ENCODE measurements around the gene PNPLA8. TPM values are rescaled to one million over a fixed set of nuclear protein-coding genes. Genes with fewer than 3 reads are reported as not detected.

Gene PNPLA8
- total and polyA plus RNA-seq, 2 donors (not counting 1 experiment from before 2014, with no cell fraction given), result 12.3 to 57.3 TPM

GRCh38 chr7:108533712-108534111 is 7.8 kb upstream of the PNPLA8 start:
- Histone ChIP-seq H3K4me1 (ENCODE audit: control insufficient read depth in 2 of 2, insufficient read depth in 2 of 2, low read length in 2 of 2) (peaks cover 11 to 13% of the 10 kb centered on the region in 2 donors), H2AFZ (ENCODE audit: insufficient read depth, low read depth, low read length, poor library complexity, severe bottlenecking) (no peak overlapping the region), H3K27me3 (replicated peaks in 1 of 4; ENCODE audit: control extremely low read depth in 1 of 4, control insufficient read depth in 3 of 4, insufficient read depth in 4 of 4, low read length in 3 of 4) (no peaks in the 10 kb centered on the region), H4K20me1 (ENCODE audit: control insufficient read depth, insufficient read depth, low read length, poor library complexity, severe bottlenecking) (no peaks in the 10 kb centered on the region), H3K27ac (ENCODE audit: low read length in 2 of 2) (no peak overlapping the region), H3K4me2 (replicated peaks; ENCODE audit: low read depth, low read length, poor library complexity, severe bottlenecking) (no peak overlapping the region), H3K79me2 (ENCODE audit: control insufficient read depth, insufficient read depth, low read length) (no peaks in the 10 kb centered on the region), H3K9me3 (ENCODE audit: control extremely low read depth in 1 of 3, control insufficient read depth in 2 of 3, insufficient read depth in 1 of 3, low read length in 2 of 3) (no peaks in the 10 kb centered on the region), H3K36me3 (replicated peaks in 1 of 2; ENCODE audit: control extremely low read depth in 1 of 2, control insufficient read depth in 1 of 2, extremely low read depth in 1 of 2, insufficient read depth in 2 of 2, low read length in 1 of 2) (no peaks in the 10 kb centered on the region), H3K4me3 (ENCODE audit: control extremely low read depth in 1 of 5, extremely low read depth in 1 of 5, insufficient read depth in 1 of 5, low read depth in 2 of 5, low read length in 4 of 5) (no peak overlapping the region), H3K9ac (ENCODE audit: low read length) (no peak overlapping the region)
- no peak overlapping the region for H3K27ac Mint-ChIP-seq
- DNase-seq (no peak), ATAC-seq (ENCODE audit: low read depth) (no peak)
- ChIA-PET POLR2A (no interaction called here), CTCF (no interaction called here)
- H3K4me1 Mint-ChIP-seq, result peaks cover 14% of the 10 kb centered on the region
- WGBS (ENCODE audit: insufficient coverage), result no CpG with 5 or more reads among the region's 3 CpGs
- no peaks in the 10 kb centered on the region for H3K27me3 Mint-ChIP-seq
- no peak overlapping the region for H3K4me3 Mint-ChIP-seq
- TF ChIP-seq EZH2 (IDR thresholded peaks at IDR 0.05; ENCODE audit: borderline replicate concordance, insufficient read depth, low read depth, low read length, poor library complexity, severe bottlenecking), result no peak
- no peak for TF ChIP-seq CTCF (IDR thresholded peaks at IDR 0.05)
- intact Hi-C loops (cut with micrococcal nuclease), result no loop called here
- no peaks in the 10 kb centered on the region for H3K9me3 Mint-ChIP-seq (ENCODE audit: insufficient read depth)

- Histone ChIP-seq H3K36me3 (replicated peaks in 1 of 2; ENCODE audit: control extremely low read depth in 1 of 2, control insufficient read depth in 1 of 2, extremely low read depth in 1 of 2, insufficient read depth in 2 of 2, low read length in 1 of 2) (no peaks in the 10 kb centered on the region), H3K79me2 (ENCODE audit: control insufficient read depth, insufficient read depth, low read length) (peaks cover 15% of the 10 kb centered on the region), H2AFZ (ENCODE audit: insufficient read depth, low read depth, low read length, poor library complexity, severe bottlenecking) (no peak overlapping the region), H4K20me1 (ENCODE audit: control insufficient read depth, insufficient read depth, low read length, poor library complexity, severe bottlenecking) (peaks cover 8% of the 10 kb centered on the region), H3K27ac (ENCODE audit: low read length in 2 of 2) (no peak overlapping the region), H3K4me2 (replicated peaks; ENCODE audit: low read depth, low read length, poor library complexity, severe bottlenecking) (no peak overlapping the region), H3K4me3 (ENCODE audit: control extremely low read depth in 1 of 5, extremely low read depth in 1 of 5, insufficient read depth in 1 of 5, low read depth in 2 of 5, low read length in 4 of 5) (no peak overlapping the region), H3K9ac (ENCODE audit: low read length) (no peak overlapping the region), H3K9me3 (ENCODE audit: control extremely low read depth in 1 of 3, control insufficient read depth in 2 of 3, insufficient read depth in 1 of 3, low read length in 2 of 3) (no peaks in the 10 kb centered on the region), H3K4me1 (ENCODE audit: control insufficient read depth in 2 of 2, insufficient read depth in 2 of 2, low read length in 2 of 2) (peaks cover 16 to 20% of the 10 kb centered on the region in 2 donors), H3K27me3 (replicated peaks in 1 of 4; ENCODE audit: control extremely low read depth in 1 of 4, control insufficient read depth in 3 of 4, insufficient read depth in 4 of 4, low read length in 3 of 4) (no peaks in the 10 kb centered on the region)
- Mint-ChIP-seq H3K9me3 (ENCODE audit: insufficient read depth) (no peaks in the 10 kb centered on the region), H3K27ac (no peak overlapping the region), H3K27me3 (no peaks in the 10 kb centered on the region), H3K4me1 (peaks cover 16% of the 10 kb centered on the region), H3K4me3 (no peak overlapping the region)
- ATAC-seq (ENCODE audit: low read depth), result no peak
- intact Hi-C loops (cut with micrococcal nuclease), result loop anchor here (5.0 kb wide), 1 partner anchor 787 kb away; the partner anchor contains the start of gene CBLL1
- POLR2A ChIA-PET, result interaction anchor here (0.6 kb wide), 1 partner anchor 344 kb away, joined by 4 read pairs; no protein-coding TSS in a partner anchor
- TF ChIP-seq EZH2 (IDR thresholded peaks at IDR 0.05; ENCODE audit: borderline replicate concordance, insufficient read depth, low read depth, low read length, poor library complexity, severe bottlenecking) (no peak), CTCF (IDR thresholded peaks at IDR 0.05) (no peak)
- no peak for DNase-seq
- CTCF ChIA-PET, result no interaction called here
- 94% methylated on average over 3 of the region's 3 CpGs for WGBS (ENCODE audit: insufficient coverage)
These were observed 3.4 kb upstream of the PNPLA8 start for GRCh38 chr7:108529341-108529740.

All from B cell (primary cell).